GM12864 (cell line): ENCODE data around the gene OTUD3.

ENCODE experiments used
- DNase-seq: peaks from one replicate; pipeline ENCODE4 v3.0.0-alpha.2; 2011; ENCODE audit warnings: low read depth
- H3K4me3 ChIP-seq: 2 replicates; pipeline ENCODE4 v1.5.1; 2011; ENCODE audit warnings: mild to moderate bottlenecking, low read depth, low read length, control low read depth
- CTCF ChIP-seq: IDR thresholded peaks from 2 replicates; pipeline ENCODE4 v1.5.1; 2011; ENCODE audit warnings: low read depth, mild to moderate bottlenecking, moderate library complexity, low read length, control low read depth, inconsistent platforms; ENCODE audit errors: missing control alignments

The OTUD3 gene, protein sequence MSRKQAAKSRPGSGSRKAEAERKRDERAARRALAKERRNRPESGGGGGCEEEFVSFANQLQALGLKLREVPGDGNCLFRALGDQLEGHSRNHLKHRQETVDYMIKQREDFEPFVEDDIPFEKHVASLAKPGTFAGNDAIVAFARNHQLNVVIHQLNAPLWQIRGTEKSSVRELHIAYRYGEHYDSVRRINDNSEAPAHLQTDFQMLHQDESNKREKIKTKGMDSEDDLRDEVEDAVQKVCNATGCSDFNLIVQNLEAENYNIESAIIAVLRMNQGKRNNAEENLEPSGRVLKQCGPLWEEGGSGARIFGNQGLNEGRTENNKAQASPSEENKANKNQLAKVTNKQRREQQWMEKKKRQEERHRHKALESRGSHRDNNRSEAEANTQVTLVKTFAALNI

DNA sequence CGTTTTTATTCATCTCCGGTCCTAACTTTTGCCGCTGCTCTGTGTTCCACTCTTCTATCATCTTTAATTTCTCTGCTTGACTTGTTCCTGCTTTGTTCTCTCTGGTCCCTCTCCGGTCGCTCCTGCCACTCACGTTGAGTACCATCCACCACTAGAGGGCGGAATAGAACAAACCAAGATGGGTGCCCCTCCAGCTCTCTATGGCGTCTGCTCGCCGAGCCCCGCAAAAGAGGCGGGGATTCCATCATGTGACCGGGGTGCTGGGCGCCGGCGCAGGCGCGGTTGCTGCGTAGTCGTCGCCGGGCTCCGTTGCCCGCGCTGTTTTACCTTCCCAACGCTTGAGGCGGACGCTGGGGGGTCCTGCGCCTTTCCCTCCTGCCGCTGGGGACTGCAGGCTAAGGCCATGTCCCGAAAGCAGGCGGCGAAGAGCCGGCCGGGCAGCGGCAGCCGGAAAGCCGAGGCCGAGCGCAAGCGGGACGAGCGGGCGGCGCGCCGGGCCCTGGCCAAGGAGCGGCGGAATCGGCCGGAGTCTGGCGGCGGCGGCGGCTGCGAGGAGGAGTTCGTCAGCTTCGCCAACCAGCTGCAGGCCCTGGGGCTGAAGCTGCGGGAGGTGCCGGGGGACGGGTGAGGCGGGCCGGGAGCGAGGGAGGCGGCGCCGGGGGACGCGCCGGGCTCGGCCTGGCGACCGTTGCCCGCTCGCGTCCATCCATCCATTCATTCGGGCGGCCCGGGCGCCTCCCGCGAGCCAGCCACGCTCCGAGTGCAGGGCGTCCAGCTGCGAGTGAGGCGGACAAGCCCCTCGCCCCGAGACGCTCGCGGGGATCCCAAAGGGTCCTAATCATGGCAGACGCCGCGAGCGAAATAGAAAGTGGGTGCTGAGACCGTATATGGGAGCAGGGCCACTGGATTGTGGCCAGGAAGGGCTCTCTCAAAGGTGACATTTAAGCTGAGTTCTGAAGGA lies at the start of gene OTUD3:
OTUD3 (plus strand) TSS at position 285 of the 961 bp plus-strand sequence; CDS start at position 404, 119 bp downstream.
- peak; percentile 90 for DNase-seq
- H3K4me3 ChIP-seq: peak within 1 kb of the TSS; percentile 91
- peak; percentile 85 for TF ChIP-seq CTCF

GRCh38 chr1:19835578-19835977 lies 46.6 kb upstream of the OTUD3 start:
- no peak for DNase-seq
- no peak overlapping the region for H3K4me3 ChIP-seq
- no peak for TF ChIP-seq CTCF

DNA sequence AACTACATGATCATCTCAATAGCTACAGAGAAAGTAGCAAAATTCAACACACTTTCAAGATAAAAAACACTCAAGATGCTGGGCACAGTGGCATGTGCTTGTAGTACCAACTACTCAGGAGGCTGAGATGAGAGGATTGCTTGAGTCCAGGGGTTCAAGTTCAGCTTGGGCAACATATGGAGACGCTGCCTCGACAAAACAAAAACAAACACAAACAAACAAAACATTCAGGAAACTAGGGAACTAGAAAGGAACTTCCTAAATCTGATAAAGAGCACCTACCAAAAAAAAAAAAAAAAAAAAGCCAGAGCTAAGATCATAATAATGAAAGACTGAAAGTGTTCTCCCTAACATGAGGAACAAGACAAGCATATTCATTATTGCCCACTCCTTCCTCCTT lies 44.3 kb upstream of the OTUD3 start:
- no peak overlapping the region for H3K4me3 ChIP-seq
- TF ChIP-seq CTCF: no peak
- DNase-seq: no peak

DNA sequence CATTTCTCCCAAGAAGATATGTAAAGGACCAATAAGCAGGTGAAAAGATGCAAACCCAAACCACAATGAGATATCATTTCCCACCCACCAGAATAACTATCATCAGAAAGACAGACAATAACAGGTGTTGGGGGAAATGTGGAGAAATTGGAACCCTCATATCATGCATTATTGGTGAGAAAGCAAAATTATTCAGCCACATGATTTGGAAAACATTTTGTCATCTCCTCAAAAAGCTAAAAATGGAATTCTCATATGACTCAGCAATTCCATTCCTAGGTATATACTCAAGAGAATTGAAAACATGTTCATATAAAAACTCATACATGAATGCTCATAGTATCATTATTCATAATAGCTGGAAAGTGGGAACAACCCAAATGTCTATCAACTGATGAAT lies 42.0 kb upstream of the OTUD3 start:
- no peak overlapping the region for H3K4me3 ChIP-seq
- no peak for TF ChIP-seq CTCF
- no peak for DNase-seq

GRCh38 chr1:19844731-19845495 lies 37.3 kb upstream of the OTUD3 start:
- TF ChIP-seq CTCF: no peak
- H3K4me3 ChIP-seq: no peak overlapping the region
- no peak for DNase-seq

DNA sequence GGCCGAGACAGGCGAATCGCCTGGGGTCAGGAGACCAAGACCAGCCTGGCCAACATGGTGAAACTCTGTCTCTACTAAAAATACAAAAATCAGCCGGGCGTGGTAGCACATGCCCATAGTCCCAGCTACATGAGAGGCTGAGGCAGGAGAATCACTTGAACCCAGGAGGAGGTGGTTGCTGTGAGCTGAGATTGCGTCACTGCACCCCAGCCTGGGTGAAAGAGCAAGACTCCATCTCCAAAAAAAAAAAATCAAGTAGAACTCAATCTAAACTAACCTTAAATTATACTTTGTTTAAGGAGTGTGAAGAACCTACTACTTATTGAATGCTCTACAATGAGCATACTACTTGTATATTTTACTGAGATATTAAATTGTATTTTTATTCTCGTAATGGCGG lies 36.6 kb upstream of the OTUD3 start:
- DNase-seq: no peak
- TF ChIP-seq CTCF: no peak
- no peak overlapping the region for H3K4me3 ChIP-seq
